ENCODE measurements around the gene AMBP.

Gene AMBP

GRCh38 chr9:114059047-114059803 lies 18.9 kb downstream of the AMBP start:
- H3K4me3 ChIP-seq (ENCODE audit: insufficient read depth, low read depth, low read length, poor library complexity, severe bottlenecking), result no peak overlapping the region
- no peaks in the 10 kb centered on the region for H3K4me1 ChIP-seq (ENCODE audit: control insufficient read depth, insufficient read depth, low read length, poor library complexity, severe bottlenecking)
- H3K27ac ChIP-seq (ENCODE audit: insufficient read depth, low read length, poor library complexity, severe bottlenecking), result no peak overlapping the region
- DNase-seq, result no peak
- no peaks in the 10 kb centered on the region for H3K27me3 ChIP-seq (replicated peaks; ENCODE audit: control insufficient read depth, insufficient read depth, low read length, poor library complexity, severe bottlenecking)
- H3K9me3 ChIP-seq (ENCODE audit: control insufficient read depth, low read length), result no peaks in the 10 kb centered on the region
- H3K36me3 ChIP-seq (ENCODE audit: control insufficient read depth, insufficient read depth, low read length), result no peaks in the 10 kb centered on the region

DNA sequence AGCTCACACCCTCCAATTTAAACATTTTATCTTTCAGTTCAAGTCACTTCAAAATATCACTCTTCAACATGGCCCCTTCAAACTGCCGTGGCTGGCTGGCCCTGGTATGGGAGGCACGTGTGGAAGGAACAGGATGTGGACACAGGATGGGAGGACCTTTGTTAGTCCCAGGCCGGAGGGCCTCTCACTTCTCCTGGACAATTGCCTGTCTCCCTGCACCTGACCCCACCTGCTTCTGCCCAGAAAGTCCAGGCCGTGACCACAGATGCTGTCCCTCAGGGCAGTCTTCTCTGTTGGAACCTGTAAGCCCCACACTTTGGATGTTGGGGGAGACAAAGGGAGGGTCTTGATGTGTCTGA lies 19.4 kb downstream of the AMBP start:
- H3K36me3 ChIP-seq (ENCODE audit: control insufficient read depth, insufficient read depth, low read length), result no peaks in the 10 kb centered on the region
- DNase-seq, result no peak
- H3K4me1 ChIP-seq (ENCODE audit: control insufficient read depth, insufficient read depth, low read length, poor library complexity, severe bottlenecking), result no peaks in the 10 kb centered on the region
- no peaks in the 10 kb centered on the region for H3K27me3 ChIP-seq (replicated peaks; ENCODE audit: control insufficient read depth, insufficient read depth, low read length, poor library complexity, severe bottlenecking)
- H3K27ac ChIP-seq (ENCODE audit: insufficient read depth, low read length, poor library complexity, severe bottlenecking), result no peak overlapping the region
- H3K9me3 ChIP-seq (ENCODE audit: control insufficient read depth, low read length), result no peaks in the 10 kb centered on the region
- H3K4me3 ChIP-seq (ENCODE audit: insufficient read depth, low read depth, low read length, poor library complexity, severe bottlenecking), result no peak overlapping the region

DNA sequence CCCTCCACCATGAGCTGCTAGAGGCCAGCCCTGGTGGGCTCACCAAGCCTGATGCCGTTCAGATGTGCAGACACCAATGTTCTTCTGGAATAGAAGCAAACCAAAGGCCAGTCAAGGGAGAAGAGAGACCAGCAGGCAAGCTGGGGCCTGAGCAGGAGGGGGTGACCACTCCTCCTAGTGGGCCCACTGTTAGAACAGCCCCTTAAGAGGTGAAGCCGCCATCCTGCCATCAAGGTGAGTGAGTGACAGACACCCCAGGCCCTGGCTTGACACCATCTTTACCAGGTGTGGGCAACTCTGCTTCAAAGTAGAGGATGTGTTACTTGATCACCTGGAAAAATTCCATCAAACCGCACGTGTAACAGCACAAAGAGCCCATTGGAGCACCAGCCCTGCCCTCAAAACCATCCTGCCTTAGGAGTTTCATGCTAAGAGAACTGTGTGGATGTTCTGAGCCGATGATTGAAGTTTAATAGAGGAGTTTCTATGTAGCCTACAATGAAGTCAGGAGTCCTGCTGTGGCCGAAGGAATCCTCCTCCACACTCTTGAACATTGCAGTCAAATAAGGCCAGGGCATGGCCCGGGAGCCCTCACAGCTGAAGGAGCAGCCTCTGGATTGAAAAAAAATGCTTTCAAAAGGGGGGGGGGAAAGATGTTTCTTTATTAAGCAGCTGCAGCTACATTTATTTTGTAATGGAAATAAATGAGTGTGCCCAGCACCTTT lies 20.8 kb downstream of the AMBP start:
- no peaks in the 10 kb centered on the region for H3K27me3 ChIP-seq (replicated peaks; ENCODE audit: control insufficient read depth, insufficient read depth, low read length, poor library complexity, severe bottlenecking)
- H3K4me3 ChIP-seq (ENCODE audit: insufficient read depth, low read depth, low read length, poor library complexity, severe bottlenecking), result no peak overlapping the region
- H3K36me3 ChIP-seq (ENCODE audit: control insufficient read depth, insufficient read depth, low read length), result no peaks in the 10 kb centered on the region
- no peaks in the 10 kb centered on the region for H3K9me3 ChIP-seq (ENCODE audit: control insufficient read depth, low read length)
- H3K4me1 ChIP-seq (ENCODE audit: control insufficient read depth, insufficient read depth, low read length, poor library complexity, severe bottlenecking), result no peaks in the 10 kb centered on the region
- no peak overlapping the region for H3K27ac ChIP-seq (ENCODE audit: insufficient read depth, low read length, poor library complexity, severe bottlenecking)
- DNase-seq, result no peak

GRCh38 chr9:114056527-114056926 lies 21.6 kb downstream of the AMBP start:
- Histone ChIP-seq H3K27ac (ENCODE audit: insufficient read depth, low read length, poor library complexity, severe bottlenecking) (no peak overlapping the region), H3K4me3 (ENCODE audit: insufficient read depth, low read depth, low read length, poor library complexity, severe bottlenecking) (no peak overlapping the region), H3K9me3 (ENCODE audit: control insufficient read depth, low read length) (no peaks in the 10 kb centered on the region), H3K36me3 (ENCODE audit: control insufficient read depth, insufficient read depth, low read length) (no peaks in the 10 kb centered on the region), H3K27me3 (replicated peaks; ENCODE audit: control insufficient read depth, insufficient read depth, low read length, poor library complexity, severe bottlenecking) (no peaks in the 10 kb centered on the region), H3K4me1 (ENCODE audit: control insufficient read depth, insufficient read depth, low read length, poor library complexity, severe bottlenecking) (no peaks in the 10 kb centered on the region)
- no peak for DNase-seq

DNA sequence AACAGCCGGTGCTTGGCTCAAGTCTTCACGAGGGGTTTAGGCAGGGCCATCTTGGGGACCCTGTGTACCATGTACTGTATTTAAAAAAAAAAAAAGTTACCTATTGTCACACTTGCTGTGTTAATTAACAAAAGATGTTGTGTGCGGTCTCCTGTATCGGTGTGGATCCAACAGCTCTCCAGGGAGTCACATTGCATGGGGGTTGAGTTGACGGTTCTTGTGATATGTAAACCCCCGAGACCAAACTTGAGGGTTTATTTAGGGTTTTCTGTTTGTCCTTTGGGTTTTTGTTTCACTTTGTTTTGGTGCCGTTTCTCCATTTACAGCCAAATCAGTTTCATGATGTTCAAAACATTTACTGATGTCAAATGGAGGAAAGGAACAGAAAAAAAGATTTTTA lies 22.2 kb downstream of the AMBP start:
- no peaks in the 10 kb centered on the region for H3K4me1 ChIP-seq (ENCODE audit: control insufficient read depth, insufficient read depth, low read length, poor library complexity, severe bottlenecking)
- no peaks in the 10 kb centered on the region for H3K9me3 ChIP-seq (ENCODE audit: control insufficient read depth, low read length)
- no peak for DNase-seq
- H3K27me3 ChIP-seq (replicated peaks; ENCODE audit: control insufficient read depth, insufficient read depth, low read length, poor library complexity, severe bottlenecking), result no peaks in the 10 kb centered on the region
- no peaks in the 10 kb centered on the region for H3K36me3 ChIP-seq (ENCODE audit: control insufficient read depth, insufficient read depth, low read length)
- no peak overlapping the region for H3K27ac ChIP-seq (ENCODE audit: insufficient read depth, low read length, poor library complexity, severe bottlenecking)
- no peak overlapping the region for H3K4me3 ChIP-seq (ENCODE audit: insufficient read depth, low read depth, low read length, poor library complexity, severe bottlenecking)

DNA sequence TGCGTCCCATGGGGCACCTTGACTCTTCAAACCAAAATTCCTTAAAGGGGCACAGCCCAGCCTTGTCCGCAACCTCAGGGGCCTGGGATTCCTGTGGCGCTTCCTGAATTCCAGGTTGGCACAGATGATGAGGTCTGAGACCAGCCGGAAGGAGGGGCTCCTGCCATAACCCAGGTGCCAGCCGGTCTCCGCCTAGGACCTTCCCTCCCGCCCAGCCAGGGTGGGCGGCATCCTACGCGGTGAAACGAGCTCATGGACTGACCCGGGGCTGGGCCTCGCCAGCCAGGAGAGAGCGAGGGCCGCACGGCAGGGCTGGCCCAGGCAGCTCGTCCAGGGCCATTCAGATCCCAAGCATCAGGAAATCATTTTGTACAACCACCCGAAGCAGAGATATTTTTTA lies 23.0 kb downstream of the AMBP start:
- Histone ChIP-seq H3K4me1 (ENCODE audit: control insufficient read depth, insufficient read depth, low read length, poor library complexity, severe bottlenecking) (no peaks in the 10 kb centered on the region), H3K27ac (ENCODE audit: insufficient read depth, low read length, poor library complexity, severe bottlenecking) (no peak overlapping the region), H3K36me3 (ENCODE audit: control insufficient read depth, insufficient read depth, low read length) (no peaks in the 10 kb centered on the region), H3K9me3 (ENCODE audit: control insufficient read depth, low read length) (no peaks in the 10 kb centered on the region), H3K27me3 (replicated peaks; ENCODE audit: control insufficient read depth, insufficient read depth, low read length, poor library complexity, severe bottlenecking) (no peaks in the 10 kb centered on the region), H3K4me3 (ENCODE audit: insufficient read depth, low read depth, low read length, poor library complexity, severe bottlenecking) (no peak overlapping the region)
- DNase-seq, result no peak

- no peaks in the 10 kb centered on the region for H3K4me1 ChIP-seq (ENCODE audit: control insufficient read depth, insufficient read depth, low read length, poor library complexity, severe bottlenecking)
- no peak for DNase-seq
- no peaks in the 10 kb centered on the region for H3K9me3 ChIP-seq (ENCODE audit: control insufficient read depth, low read length)
- no peak overlapping the region for H3K4me3 ChIP-seq (ENCODE audit: insufficient read depth, low read depth, low read length, poor library complexity, severe bottlenecking)
- no peaks in the 10 kb centered on the region for H3K36me3 ChIP-seq (ENCODE audit: control insufficient read depth, insufficient read depth, low read length)
- no peaks in the 10 kb centered on the region for H3K27me3 ChIP-seq (replicated peaks; ENCODE audit: control insufficient read depth, insufficient read depth, low read length, poor library complexity, severe bottlenecking)
- no peak overlapping the region for H3K27ac ChIP-seq (ENCODE audit: insufficient read depth, low read length, poor library complexity, severe bottlenecking)
Measured at GRCh38 chr9:114054191-114054690, 23.9 kb downstream of the AMBP start.

- Histone ChIP-seq H3K9me3 (ENCODE audit: control insufficient read depth, low read length) (no peaks in the 10 kb centered on the region), H3K4me1 (ENCODE audit: control insufficient read depth, insufficient read depth, low read length, poor library complexity, severe bottlenecking) (no peaks in the 10 kb centered on the region), H3K27me3 (replicated peaks; ENCODE audit: control insufficient read depth, insufficient read depth, low read length, poor library complexity, severe bottlenecking) (no peaks in the 10 kb centered on the region), H3K4me3 (ENCODE audit: insufficient read depth, low read depth, low read length, poor library complexity, severe bottlenecking) (no peak overlapping the region), H3K27ac (ENCODE audit: insufficient read depth, low read length, poor library complexity, severe bottlenecking) (no peak overlapping the region), H3K36me3 (ENCODE audit: control insufficient read depth, insufficient read depth, low read length) (no peaks in the 10 kb centered on the region)
- DNase-seq, result no peak
Measured at GRCh38 chr9:114053246-114054005, 24.7 kb downstream of the AMBP start.

- Histone ChIP-seq H3K4me3 (ENCODE audit: insufficient read depth, low read depth, low read length, poor library complexity, severe bottlenecking) (no peak overlapping the region), H3K36me3 (ENCODE audit: control insufficient read depth, insufficient read depth, low read length) (no peaks in the 10 kb centered on the region), H3K4me1 (ENCODE audit: control insufficient read depth, insufficient read depth, low read length, poor library complexity, severe bottlenecking) (no peaks in the 10 kb centered on the region), H3K9me3 (ENCODE audit: control insufficient read depth, low read length) (no peaks in the 10 kb centered on the region), H3K27ac (ENCODE audit: insufficient read depth, low read length, poor library complexity, severe bottlenecking) (no peak overlapping the region), H3K27me3 (replicated peaks; ENCODE audit: control insufficient read depth, insufficient read depth, low read length, poor library complexity, severe bottlenecking) (no peaks in the 10 kb centered on the region)
- DNase-seq, result no peak
Measured at GRCh38 chr9:114051706-114052105, 26.4 kb downstream of the AMBP start.

DNA sequence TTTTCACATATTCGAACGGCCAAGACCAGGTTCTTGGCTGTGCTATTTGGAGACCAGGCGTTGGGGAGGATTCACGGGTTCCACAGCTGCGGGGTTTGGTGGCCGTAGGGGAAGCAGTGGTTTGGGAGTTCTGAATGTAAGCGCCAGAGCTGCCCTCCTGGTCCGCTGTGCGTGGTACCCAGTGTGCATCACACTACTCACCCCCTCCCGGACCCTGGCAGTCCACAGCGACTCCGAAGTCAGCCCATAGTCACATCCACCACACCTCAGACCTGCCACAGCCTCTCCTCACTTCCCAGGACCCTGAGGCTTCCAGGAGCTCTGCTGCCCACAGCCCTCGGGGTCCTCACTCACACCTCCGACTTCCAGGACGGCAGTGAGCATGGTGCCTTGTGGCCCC lies 26.8 kb downstream of the AMBP start:
- no peaks in the 10 kb centered on the region for H3K4me1 ChIP-seq (ENCODE audit: control insufficient read depth, insufficient read depth, low read length, poor library complexity, severe bottlenecking)

More for the DNA sequence above, 26.8 kb downstream of the AMBP start:
- no peak overlapping the region for H3K4me3 ChIP-seq (ENCODE audit: insufficient read depth, low read depth, low read length, poor library complexity, severe bottlenecking)
- no peak overlapping the region for H3K27ac ChIP-seq (ENCODE audit: insufficient read depth, low read length, poor library complexity, severe bottlenecking)
- H3K27me3 ChIP-seq (replicated peaks; ENCODE audit: control insufficient read depth, insufficient read depth, low read length, poor library complexity, severe bottlenecking), result no peaks in the 10 kb centered on the region
- H3K36me3 ChIP-seq (ENCODE audit: control insufficient read depth, insufficient read depth, low read length), result no peaks in the 10 kb centered on the region
- no peak for DNase-seq
- H3K9me3 ChIP-seq (ENCODE audit: control insufficient read depth, low read length), result no peaks in the 10 kb centered on the region
